GM12878 (cell line): ENCODE data around the gene FXYD3. TPM values are rescaled to one million over a fixed set of nuclear protein-coding genes. Genes with fewer than 3 reads are reported as not detected.
"Not testable (repeated sequence)": the region's sequence is repeated elsewhere in the genome, so short reads cannot be mapped to it uniquely, and the experiment has no call there.

Source experiments
- ATAC-seq: fragments of 200-7000 bp; cut with Tn5 transposase; 3 replicates; pipeline ENCODE4 v1.9.1; 2020; ENCODE audit warnings: mild to moderate bottlenecking, moderate library complexity
- BruUV-seq: library from RNA; stranded (reverse); fragments of 400-500 nt; replicated peaks from 2 replicates; lab custom pipeline; 2021; lab: Mats Ljungman, UMichigan
- CTCF ChIA-PET: fragments of 300-600 bp; sonication (Branson Sonifier 250); formaldehyde crosslinking; extraction: SDS; loops from one replicate; lab custom pipeline; 2021; ENCODE audit warnings: inconsistent platforms; lab: Yijun Ruan, JAX
- POLR2A ChIA-PET: fragments of 350-600 bp; formaldehyde crosslinking; extraction: SDS; loops from one replicate; lab custom pipeline; 2021; ENCODE audit warnings: inconsistent platforms; lab: Charles Lee
- RAD21 ChIA-PET: fragments of 300-600 bp; sonication (Branson Sonifier 250); formaldehyde crosslinking; loops from one replicate; lab custom pipeline; 2023; ENCODE audit warnings: antibody characterized with exemption; ENCODE audit not compliant: unreplicated experiment; lab: Charles Lee
- SMC1A ChIA-PET: fragments of 300-600 bp; sonication (Branson Sonifier 250); formaldehyde crosslinking; loops from one replicate; lab custom pipeline; 2023; ENCODE audit not compliant: unreplicated experiment, uncharacterized antibody; lab: Charles Lee
- DNase-seq: peaks from one replicate; pipeline ENCODE4 v3.0.0-alpha.2; 2011; ENCODE audit warnings: low read depth, low spot score
- FAIRE-seq: peaks from 3 replicates; lab custom pipeline; 2011; peaks lifted over from hg19 to GRCh38; lab: Jason Lieb, UNC
- H2AFZ ChIP-seq: 2 replicates; pipeline ENCODE4 v1.6.0; 2011; ENCODE audit warnings: low read depth, low read length, control low read depth; ENCODE audit not compliant: control insufficient read depth
- H3K27ac ChIP-seq: 2 replicates; pipeline ENCODE4 v1.5.1; 2011; ENCODE audit warnings: control low read depth; ENCODE audit not compliant: control insufficient read depth, insufficient read depth
- H3K27me3 ChIP-seq, 2 experiments: replicated peaks in 1 of 2; 2 replicates each; pipeline versions ENCODE4 v1.6.0 to v1.6.1; 2011; ENCODE audit warnings: low read length in 1 of 2; ENCODE audit not compliant: control insufficient read depth in 2 of 2, insufficient read depth in 2 of 2
- H3K36me3 ChIP-seq, 2 experiments: 2 replicates each; pipeline ENCODE4 v1.5.1; 2011; ENCODE audit warnings: low read length in 1 of 2; ENCODE audit not compliant: control insufficient read depth in 2 of 2, insufficient read depth in 2 of 2
- H3K4me1 ChIP-seq: 2 replicates; pipeline ENCODE4 v1.6.1; 2011; ENCODE audit warnings: mild to moderate bottlenecking, low read length, moderate library complexity, mixed read lengths; ENCODE audit not compliant: control insufficient read depth, insufficient read depth
- H3K4me2 ChIP-seq: 2 replicates; pipeline ENCODE4 v1.6.0; 2011; ENCODE audit warnings: control low read depth; ENCODE audit not compliant: control insufficient read depth, insufficient read depth
- H3K4me3 ChIP-seq: fragments of 200-600 bp; sonication (generic); 2 replicates; pipeline ENCODE4 v1.5.1; 2016
- H3K79me2 ChIP-seq: 2 replicates; pipeline ENCODE4 v1.6.0; 2011; ENCODE audit warnings: low read length; ENCODE audit not compliant: control insufficient read depth, insufficient read depth
- H3K9ac ChIP-seq: 2 replicates; pipeline ENCODE4 v1.8.0; 2011; ENCODE audit warnings: low read length, control low read depth, mixed read lengths; ENCODE audit not compliant: control insufficient read depth, insufficient read depth
- H3K9me3 ChIP-seq: replicated peaks from 3 replicates; pipeline ENCODE4 v1.5.1; 2011; ENCODE audit warnings: mild to moderate bottlenecking, low read length; ENCODE audit not compliant: control insufficient read depth, insufficient read depth
- H4K20me1 ChIP-seq: 2 replicates; pipeline ENCODE4 v1.6.0; 2011; ENCODE audit not compliant: control insufficient read depth, insufficient read depth
- EP300 ChIP-seq, 2 experiments: fragments of 150-350 bp in 1 of 2; IDR thresholded peaks; 2 replicates each; pipeline ENCODE4 v1.6.1; 2011 to 2012; ENCODE audit warnings: low read depth in 2 of 2, low read length in 2 of 2, borderline replicate concordance in 1 of 2, improper control_type of control experiment in 1 of 2, inconsistent platforms in 1 of 2; ENCODE audit not compliant: control insufficient read depth in 1 of 2
- NKRF ChIP-seq: fragments of 450-650 bp; conservative IDR thresholded peaks from 2 replicates; pipeline ENCODE4 v1.6.1; 2017; ENCODE audit warnings: mild to moderate bottlenecking, moderate library complexity
- TBL1XR1 ChIP-seq: IDR thresholded peaks from 2 replicates; pipeline ENCODE4 v1.6.1; 2012; ENCODE audit warnings: low read depth, low read length, improper control_type of control experiment
- USF2 ChIP-seq: IDR thresholded peaks from 2 replicates; pipeline ENCODE4 v1.6.1; 2011; ENCODE audit warnings: low read depth, low read length, improper control_type of control experiment, borderline replicate concordance
- WGBS: methylation state at CpG from one replicate; pipeline ENCODE4 v1.1.6; 2016; ENCODE audit warnings: low lambda C conversion rate; ENCODE audit not compliant: insufficient replicate concordance, insufficient coverage; ENCODE audit errors: missing lambda C conversion rate; 5-methylcytosine and 5-hydroxymethylcytosine counted together
- in situ Hi-C: fragments of 300-500 bp; cut with MboI; formaldehyde crosslinking; loops from 9 replicates; pipeline ENCODE4 v1.14.3; 2018; ENCODE audit warnings: mixed read lengths
- intact Hi-C: fragments of 100-400 bp; cut with micrococcal nuclease; formaldehyde crosslinking; loops from one replicate; pipeline ENCODE4 v1.14.2; 2022; ENCODE audit not compliant: unreplicated experiment
- polyA plus RNA-seq, 11 experiments: library from polyadenylated mRNA; depleted of rRNA in 4 of 11; unstranded in 6 of 11; stranded (reverse) in 5 of 11; fragments of >200 nt; fragmentation: Nextera tagmentation in 4 of 11; fragmentation: Illumina TruSeq in 1 of 11; extraction: Ambion mirVana in 4 of 11; extraction: Trizol in 1 of 11; gene quantifications; 1 replicate in 1 of 11; 2 replicates in 10 of 11; pipeline versions ENCODE4 v1.2.1 to v1.2.3, GENCODE V29; 2011 to 2016; ENCODE audit warnings: inconsistent platforms in 2 of 11, missing spikeins in 2 of 11, low read depth in 1 of 11
- total RNA-seq, 4 experiments: library from RNA; depleted of rRNA in 3 of 4; stranded (reverse); fragments of >200 nt in 3 of 4; fragmentation: Illumina TruSeq in 1 of 4; extraction: Trizol in 1 of 4; gene quantifications; 2 replicates each; pipeline versions ENCODE4 v1.2.1 to v1.2.3, GENCODE V29; 2013 to 2021

The FXYD3 gene
- total and polyA plus RNA-seq, 10 of the 15 experiments (the other 5 are each of a cell fraction or from before 2014, with no cell fraction given) = 0.09 to 0.44 TPM; not detected in 8

- TF ChIP-seq NKRF (no peak), EP300 (IDR thresholded peaks at IDR 0.05; ENCODE audit: borderline replicate concordance in 1 of 2, control insufficient read depth in 1 of 2, low read depth in 2 of 2, low read length in 2 of 2) (no peak), USF2 (no peak), TBL1XR1 (no peak)
Measured at GRCh38 chr19:35128398-35129057, 12.9 kb downstream of the FXYD3 start (continued).

GRCh38 chr19:35129724-35130274 is 14.2 kb downstream of the FXYD3 start:
- H3K36me3 ChIP-seq, POLR2A ChIA-PET, H3K27me3 ChIP-seq, H3K4me1 ChIP-seq, RAD21 ChIA-PET, H3K27ac ChIP-seq, CTCF ChIA-PET, H3K4me2 ChIP-seq, H3K79me2 ChIP-seq, BruUV-seq, H3K9me3 ChIP-seq, ATAC-seq, H3K9ac ChIP-seq, DNase-seq, H3K4me3 ChIP-seq, in situ Hi-C loops, H4K20me1 ChIP-seq, SMC1A ChIA-PET, FAIRE-seq, H2AFZ ChIP-seq: not testable (repeated sequence)
- 30% methylated on average over 14 of the region's 14 CpGs for WGBS
- intact Hi-C loops = loop anchor here (10.0 kb wide), 1 partner anchor 155 kb away; no protein-coding TSS in a partner anchor
